Esophagus muscularis mucosa (tissue), 4 donors: ENCODE results near the gene CARD6.

Experiments
- CTCF ChIP-seq, 3 experiments: fragments of 200-600 bp in 2 of 3; fragments of 450-650 bp in 1 of 3; sonication (generic) in 2 of 3; IDR thresholded peaks; one replicate each; pipeline ENCODE4 v1.5.1; 2017 to 2019; ENCODE audit warnings: antibody characterized with exemption in 3 of 3, mild to moderate bottlenecking in 2 of 3, moderate library complexity in 1 of 3
- EP300 ChIP-seq: sonication (generic); formaldehyde crosslinking; IDR thresholded peaks from one replicate; pipeline ENCODE4 v1.6.1; 2017; ENCODE audit warnings: antibody characterized with exemption
- POLR2A ChIP-seq: fragments of 450-650 bp; IDR thresholded peaks from one replicate; pipeline ENCODE4 v1.6.1; 2017; ENCODE audit warnings: antibody characterized with exemption, moderate library complexity, mild to moderate bottlenecking, low read depth
- POLR2AphosphoS5 ChIP-seq, 2 donors: sonication (generic); formaldehyde crosslinking; IDR thresholded peaks; one replicate each; pipeline ENCODE4 v1.6.1; 2017; ENCODE audit warnings: antibody characterized with exemption in 2 of 2

- TF ChIP-seq CTCF (IDR thresholded peaks at IDR 0.05) (no peak), POLR2A (no peak), POLR2AphosphoS5 (IDR thresholded peaks at IDR 0.05) (no peak), EP300 (no peak)
Measured at GRCh38 chr5:40834391-40834848, 6.7 kb upstream of the CARD6 start.
